Aorta (tissue), 5 donors: ENCODE results near the gene RTL10. TPM values are rescaled to one million over a fixed set of nuclear protein-coding genes. Genes with fewer than 3 reads are reported as not detected.

Experiments
- ATAC-seq: fragments of 200-7000 bp; cut with Tn5 transposase; one replicate; pipeline ENCODE4 v1.9.1; 2022; ENCODE audit warnings: moderate library complexity; ENCODE audit not compliant: low FRiP score
- DNase-seq, 2 donors: peaks; one replicate each; pipeline ENCODE4 v3.0.0-alpha.2; 2020
- H3K27ac ChIP-seq, 2 donors: one replicate each; pipeline ENCODE4 v1.5.1; 2013; ENCODE audit warnings: low read length in 2 of 2, mild to moderate bottlenecking in 2 of 2, moderate library complexity in 2 of 2, control low read depth in 1 of 2, inconsistent platforms in 1 of 2, low read depth in 1 of 2
- H3K27me3 ChIP-seq, 2 donors: one replicate each; pipeline ENCODE4 v1.6.1; 2013; ENCODE audit warnings: control low read depth in 1 of 2, low read length in 1 of 2, mild to moderate bottlenecking in 1 of 2, moderate library complexity in 1 of 2; ENCODE audit not compliant: insufficient read depth in 2 of 2, control insufficient read depth in 1 of 2
- H3K36me3 ChIP-seq, 2 donors: one replicate each; pipeline ENCODE4 v1.6.1; 2013; ENCODE audit warnings: control low read depth in 1 of 2, low read length in 1 of 2, mild to moderate bottlenecking in 1 of 2; ENCODE audit not compliant: insufficient read depth in 2 of 2, control insufficient read depth in 1 of 2
- H3K4me1 ChIP-seq, 2 donors: one replicate each; pipeline ENCODE4 v1.6.1; 2013; ENCODE audit warnings: low read length in 2 of 2, control low read depth in 1 of 2, mild to moderate bottlenecking in 1 of 2, moderate library complexity in 1 of 2; ENCODE audit not compliant: insufficient read depth in 2 of 2, control insufficient read depth in 1 of 2
- H3K4me3 ChIP-seq, 2 donors: one replicate each; pipeline ENCODE4 v1.5.1; 2013; ENCODE audit warnings: low read length in 2 of 2, control low read depth in 1 of 2, mild to moderate bottlenecking in 1 of 2
- H3K9me3 ChIP-seq: one replicate; pipeline ENCODE4 v1.6.1; 2013; ENCODE audit warnings: mild to moderate bottlenecking, low read length; ENCODE audit not compliant: control insufficient read depth
- WGBS, 2 donors: extraction: QIAGEN DNeasy Blood & Tissue Kit; methylation state at CpG; one replicate each; pipeline ENCODE4 v1.1.7; 2013; 5-methylcytosine and 5-hydroxymethylcytosine counted together
- intact Hi-C, 2 donors: fragments of 100-400 bp; cut with DNase I; formaldehyde crosslinking; loops; one replicate each; pipeline versions ENCODE4 v1.14.2 to v1.15.0; 2022
- polyA plus RNA-seq, 2 donors: library from polyadenylated mRNA; stranded (reverse); fragments of 200-250 nt; gene quantifications; one replicate each; pipeline ENCODE4 v1.2.3, GENCODE V29; 2013
- total RNA-seq, 2 donors: library from RNA; stranded (reverse); fragmentation: NEBNext Ultra II Directional; extraction: Animal tissue kit (Norgen Biotek cat#: 25700); gene quantifications; one replicate each; pipeline ENCODE4 v1.2.1, GENCODE V29; 2021
- donor health status: healthy with polysubstance abuse.
- donor health status: Bipolar disorder and iron deficiency.
- donor health status: DM: no; HTN: no; CAD: no.
- donor health status: DM: no; HTN: no; CAD: no.
- donor health status: DM: yes; HTN: yes; CAD: no.

The RTL10 gene
- total and polyA plus RNA-seq, 4 donors: 5.5 to 16.6 (median 7.9) TPM

DNA sequence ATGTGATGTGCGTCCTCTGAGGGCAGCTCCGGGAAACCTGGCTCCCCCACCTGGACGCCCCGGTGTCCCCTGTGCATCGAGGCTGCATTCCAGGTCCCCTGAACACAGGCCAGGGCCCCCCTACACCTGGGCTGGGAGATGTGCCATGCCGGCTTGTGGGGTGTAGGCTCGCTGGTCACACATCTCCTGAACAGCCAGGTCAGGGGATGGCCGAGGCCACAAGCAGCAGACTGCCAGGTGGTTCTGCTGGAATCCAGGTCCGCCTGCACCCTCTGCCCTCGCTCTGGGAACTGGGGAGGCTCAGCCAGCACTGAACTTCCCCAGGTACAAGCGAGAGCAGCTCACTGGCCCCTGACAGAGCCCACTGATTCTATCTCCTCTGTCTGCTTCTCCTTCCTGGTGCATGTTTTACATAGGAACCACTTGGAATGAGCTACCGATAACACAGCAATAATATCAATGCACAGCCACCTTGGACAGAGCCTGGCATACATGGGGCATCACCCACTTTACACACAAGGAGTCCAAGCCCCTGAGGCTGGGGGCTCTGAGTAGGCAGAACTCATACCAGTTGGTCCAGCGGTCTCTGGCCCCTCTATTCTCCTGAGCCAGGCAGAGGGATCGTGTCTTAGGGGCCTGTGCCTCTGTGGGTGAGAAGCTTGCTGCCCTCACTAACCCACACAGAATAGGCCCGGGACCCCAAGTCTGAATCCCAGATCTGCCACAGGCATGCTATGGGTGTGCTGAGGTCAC is 47.3 kb downstream of the RTL10 start:
- intact Hi-C loops: no loop called here
- no peak for ATAC-seq
- Histone ChIP-seq H3K4me3 (no peak overlapping the region), H3K9me3 (no peaks in the 10 kb centered on the region), H3K27me3 (no peaks in the 10 kb centered on the region), H3K36me3 (peaks cover 0 to 3% of the 10 kb centered on the region in 2 donors), H3K27ac (no peak overlapping the region), H3K4me1 (no peaks in the 10 kb centered on the region)
- WGBS, 2 donors: 96% methylated on average over 15 of the region's 15 CpGs
- DNase-seq: peak; percentile 41 to 63

DNA sequence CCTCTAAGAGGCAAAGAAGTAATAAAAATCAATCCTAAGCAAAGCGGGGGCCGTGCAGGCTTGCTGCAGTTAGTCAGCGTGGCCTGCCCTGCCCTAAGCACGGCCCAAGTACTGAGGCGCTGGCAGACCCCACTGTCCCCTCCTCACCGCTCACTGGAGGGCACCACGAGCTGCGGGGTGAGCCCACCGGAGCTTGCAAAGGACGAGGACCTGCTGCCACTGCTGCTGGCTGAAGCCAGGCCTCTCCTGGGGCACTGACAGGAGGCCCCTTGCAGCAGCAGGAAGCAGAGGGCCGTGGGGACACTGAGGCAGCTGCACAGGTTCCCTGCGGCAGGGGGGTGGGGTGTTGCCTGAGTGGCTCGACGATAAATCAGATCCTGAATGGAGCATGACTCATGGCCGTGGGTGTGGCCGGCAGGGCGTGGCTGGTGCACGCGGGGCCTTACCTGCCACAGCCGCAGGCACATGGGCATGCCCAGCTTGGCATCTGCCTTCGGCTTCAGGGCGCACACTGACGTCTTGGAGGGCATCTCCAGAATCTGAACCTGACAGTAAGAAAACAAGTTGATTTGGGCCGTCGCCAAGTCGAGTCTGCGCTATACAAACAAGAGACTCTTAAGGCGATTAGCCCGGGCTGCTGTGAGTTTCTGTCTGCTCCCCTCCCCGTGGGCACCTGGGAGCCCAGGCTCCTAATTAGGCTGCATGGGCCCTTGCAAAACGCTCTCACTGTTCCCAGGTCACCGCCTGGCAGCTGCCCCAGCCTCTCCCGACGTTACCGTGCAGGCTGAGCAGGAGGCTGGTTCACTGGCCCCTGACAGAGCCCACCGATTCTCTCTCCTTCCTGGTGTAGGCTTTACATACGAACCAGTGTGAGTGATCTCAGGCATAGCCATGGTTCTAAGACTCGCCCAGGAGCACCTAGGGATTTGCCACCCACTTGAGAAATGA is 48.2 kb downstream of the RTL10 start:
- Histone ChIP-seq H3K27me3 (no peaks in the 10 kb centered on the region), H3K36me3 (peaks cover 0 to 3% of the 10 kb centered on the region in 2 donors), H3K27ac (no peak overlapping the region), H3K4me3 (no peak overlapping the region), H3K4me1 (no peaks in the 10 kb centered on the region), H3K9me3 (no peaks in the 10 kb centered on the region)
- no peak for ATAC-seq
- peak; percentile 47 to 74 for DNase-seq
- 77 to 79% methylated on average over 38 of the region's 38 CpGs for WGBS, 2 donors
- intact Hi-C loops: no loop called here

DNA sequence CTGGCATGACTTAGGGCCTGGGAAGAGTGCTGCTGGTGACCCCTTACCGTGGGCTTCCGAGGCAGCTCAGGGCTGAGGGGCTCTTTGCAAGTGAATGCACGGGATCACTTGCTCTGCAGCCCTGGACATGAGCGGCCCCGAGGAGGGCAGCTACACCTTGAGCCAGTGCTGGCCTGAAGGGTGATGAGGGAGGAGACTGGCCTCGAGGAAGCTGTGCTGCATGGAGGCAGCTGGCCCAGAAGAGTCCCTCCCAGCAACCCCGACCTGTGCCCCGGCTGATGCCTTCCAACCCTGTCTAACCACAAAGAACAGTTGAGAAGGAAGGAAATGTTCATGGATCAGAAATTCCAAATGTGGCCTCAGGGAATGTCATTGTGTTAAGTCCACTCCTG is 48.9 kb downstream of the RTL10 start:
- Histone ChIP-seq H3K36me3 (peaks cover 0 to 3% of the 10 kb centered on the region in 2 donors), H3K27ac (no peak overlapping the region), H3K4me3 (no peak overlapping the region), H3K27me3 (no peaks in the 10 kb centered on the region), H3K4me1 (no peaks in the 10 kb centered on the region), H3K9me3 (no peaks in the 10 kb centered on the region)
- intact Hi-C loops: no loop called here
- DNase-seq (peak in 1 of 2 donors; percentile 39), ATAC-seq (no peak)
- 88 to 92% methylated on average over 8 of the region's 8 CpGs for WGBS, 2 donors

Other genes starting within 250 kb of the RTL10 start
- gene SEPTIN5, start 140.4 kb downstream of the RTL10 start, total RNA-seq: 10 to 100 TPM; 32.5 to 41.5 TPM
- gene SEPTIN5, start 140.4 kb downstream of the RTL10 start, polyA plus RNA-seq: 10 to 100 TPM; 26.9 to 63.3 TPM
- 1 to 10 TPM in 1 of 2 donors, not detected in 1; 3.6 TPM for gene GP1BB, start 131.3 kb downstream of the RTL10 start, total RNA-seq
- gene GP1BB, start 131.3 kb downstream of the RTL10 start, polyA plus RNA-seq: 10 to 100 TPM in 1 of 2 donors, 1 to 10 TPM in 1; 8.1 to 29.7 TPM
- gene TBX1, start 94.1 kb downstream of the RTL10 start, total RNA-seq: 1 to 10 TPM; 2.3 to 5.6 TPM
- gene TBX1, start 94.1 kb downstream of the RTL10 start, polyA plus RNA-seq: 1 to 10 TPM; 1.1 to 7.8 TPM
- gene GNB1L, start within 50 bp of the RTL10 start, total RNA-seq: 1 to 10 TPM; 4.7 to 5.0 TPM
- 10 to 100 TPM in 1 of 2 donors, 1 to 10 TPM in 1; 4.3 to 12.6 TPM for gene GNB1L, start within 50 bp of the RTL10 start, polyA plus RNA-seq
- gene COMT, start 86.9 kb upstream of the RTL10 start, total RNA-seq: 100 to 1,000 TPM; 101 to 111 TPM
- gene COMT, start 86.9 kb upstream of the RTL10 start, polyA plus RNA-seq: 100 to 1,000 TPM in 1 of 2 donors, 10 to 100 TPM in 1; 96.7 to 176 TPM
- gene TXNRD2, start 86.9 kb upstream of the RTL10 start, total RNA-seq: 10 to 100 TPM; 21.0 to 29.5 TPM
- gene TXNRD2, start 86.9 kb upstream of the RTL10 start, polyA plus RNA-seq: 10 to 100 TPM; 13.3 to 59.0 TPM
- 10 to 100 TPM; 59.7 to 64.4 TPM for gene ARVCF, start 161.9 kb upstream of the RTL10 start, total RNA-seq
- gene ARVCF, start 161.9 kb upstream of the RTL10 start, polyA plus RNA-seq: 100 to 1,000 TPM in 1 of 2 donors, 10 to 100 TPM in 1; 15.4 to 102 TPM
- 10 to 100 TPM; 35.2 to 45.3 TPM for gene TANGO2, start 166.2 kb upstream of the RTL10 start, total RNA-seq
- 10 to 100 TPM; 24.8 to 38.0 TPM for gene TANGO2, start 166.2 kb upstream of the RTL10 start, polyA plus RNA-seq
- 10 to 100 TPM; 31.9 to 43.9 TPM for gene DGCR8, start 225.4 kb upstream of the RTL10 start, total RNA-seq
- 10 to 100 TPM in 1 of 2 donors, 1 to 10 TPM in 1; 5.5 to 22.5 TPM for gene DGCR8, start 225.4 kb upstream of the RTL10 start, polyA plus RNA-seq